Activated T-cell treated with anti-CD3 and anti-CD28 coated beads, Interleukin-2, amount 50 U/mL, for 72 hours (primary cell): Measurements from ENCODE around the gene PTRH1. TPM values are rescaled to one million over a fixed set of nuclear protein-coding genes. Genes with fewer than 3 reads are reported as not detected.
A peak's percentile ranks its signal among the peaks of the same experiment; 100 is the strongest.

ENCODE experiments used
- ATAC-seq, 2 donors: fragments of 150-1000 bp; cut with Tn5 transposase; replicated peaks in 1 of 2; 2 replicates each; pipeline ENCODE4 v1.10.0; 2021; ENCODE audit warnings: moderate library complexity in 2 of 2, mild to moderate bottlenecking in 1 of 2
- DNase-seq, 2 donors: peaks; one replicate each; pipeline ENCODE4 v3.0.0; 2021 to 2022; ENCODE audit warnings: mixed read lengths in 1 of 2
- H3K27ac Mint-ChIP-seq: one replicate; pipeline ENCODE4 v1.8.0; 2022; ENCODE audit warnings: mild to moderate bottlenecking, moderate library complexity, mixed read lengths
- H3K27me3 Mint-ChIP-seq: one replicate; pipeline ENCODE4 v1.8.0; 2022; ENCODE audit warnings: low read depth, mixed read lengths
- H3K36me3 Mint-ChIP-seq, 2 donors: one replicate each; pipeline ENCODE4 v1.8.0; 2022; ENCODE audit warnings: mixed read lengths in 2 of 2, mild to moderate bottlenecking in 1 of 2; ENCODE audit not compliant: insufficient read depth in 2 of 2
- H3K4me1 Mint-ChIP-seq: one replicate; pipeline ENCODE4 v1.8.0; 2022; ENCODE audit warnings: low read depth, mixed read lengths
- H3K4me3 Mint-ChIP-seq, 2 donors: one replicate each; pipeline ENCODE4 v1.8.0; 2022; ENCODE audit warnings: mild to moderate bottlenecking in 2 of 2, mixed read lengths in 2 of 2, moderate library complexity in 2 of 2
- H3K9me3 Mint-ChIP-seq, 2 donors: one replicate each; pipeline ENCODE4 v1.8.0; 2022; ENCODE audit warnings: mixed read lengths in 2 of 2
- total RNA-seq, 2 donors: library from RNA; stranded (reverse); gene quantifications; one replicate each; pipeline ENCODE4 v1.2.3, GENCODE V29; 2022

The PTRH1 gene
- total RNA-seq, 2 donors from 2014 or later, result 8.0 to 9.2 TPM

- DNase-seq, result no peak
Observed at GRCh38 chr9:127734247-127734746, 18.8 kb upstream of the PTRH1 start.

GRCh38 chr9:127733614-127734013, 18.2 kb upstream of the PTRH1 start:
- peak overlapping the region; percentile 80 to 87 for H3K4me3 Mint-ChIP-seq
- H3K27ac Mint-ChIP-seq, result peak overlapping the region; percentile 83
- ATAC-seq (no peak), DNase-seq (no peak)
- H3K27me3 Mint-ChIP-seq, result no peaks in the 10 kb centered on the region
- H3K9me3 Mint-ChIP-seq, result no peaks in the 10 kb centered on the region
- peaks cover 0 to 3% of the 10 kb centered on the region in 2 donors for H3K36me3 Mint-ChIP-seq
- H3K4me1 Mint-ChIP-seq, result peaks cover 10% of the 10 kb centered on the region

More at GRCh38 chr9:127734247-127734746, 18.8 kb upstream of the PTRH1 start:
- H3K36me3 Mint-ChIP-seq, result peaks cover 0 to 6% of the 10 kb centered on the region in 2 donors
- no peaks in the 10 kb centered on the region for H3K27me3 Mint-ChIP-seq
- no peak for ATAC-seq
- no peaks in the 10 kb centered on the region for H3K9me3 Mint-ChIP-seq
- peaks cover 10% of the 10 kb centered on the region for H3K4me1 Mint-ChIP-seq
- H3K4me3 Mint-ChIP-seq, result peak overlapping the region; percentile 80 to 87
- no peak overlapping the region for H3K27ac Mint-ChIP-seq

DNA sequence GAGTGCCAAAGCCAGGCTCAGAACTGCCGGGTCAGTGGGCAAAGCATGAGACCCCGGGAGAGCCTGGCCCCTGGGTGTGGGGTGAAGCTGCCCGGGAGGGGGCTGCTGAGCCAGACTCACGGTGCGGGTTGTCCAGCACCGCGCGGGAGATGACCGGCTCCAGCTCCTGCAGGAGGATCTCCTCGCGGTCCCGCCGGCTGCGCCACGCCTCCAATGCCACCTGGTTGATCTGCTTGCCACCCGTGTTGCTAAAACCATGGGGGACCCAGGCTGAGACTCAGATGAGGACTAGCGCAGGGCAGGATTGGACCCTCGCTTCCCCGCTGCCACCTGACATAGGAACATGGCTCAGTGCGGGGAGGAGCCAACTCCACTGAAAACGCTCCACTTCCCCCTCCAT, 17.0 kb upstream of the PTRH1 start:
- Mint-ChIP-seq H3K9me3 (no peaks in the 10 kb centered on the region), H3K4me3 (no peak overlapping the region), H3K27me3 (no peaks in the 10 kb centered on the region), H3K27ac (peak overlapping the region; percentile 78), H3K36me3 (no peaks in the 10 kb centered on the region), H3K4me1 (peaks cover 10% of the 10 kb centered on the region)
- DNase-seq, result no peak
- ATAC-seq, result no peak

GRCh38 chr9:127731938-127732337, 16.5 kb upstream of the PTRH1 start:
- no peaks in the 10 kb centered on the region for H3K9me3 Mint-ChIP-seq
- ATAC-seq (no peak), DNase-seq (no peak)
- H3K27me3 Mint-ChIP-seq, result no peaks in the 10 kb centered on the region
- H3K4me3 Mint-ChIP-seq, result no peak overlapping the region
- H3K36me3 Mint-ChIP-seq, result no peaks in the 10 kb centered on the region
- H3K4me1 Mint-ChIP-seq, result peaks cover 10% of the 10 kb centered on the region
- H3K27ac Mint-ChIP-seq, result no peak overlapping the region

DNA sequence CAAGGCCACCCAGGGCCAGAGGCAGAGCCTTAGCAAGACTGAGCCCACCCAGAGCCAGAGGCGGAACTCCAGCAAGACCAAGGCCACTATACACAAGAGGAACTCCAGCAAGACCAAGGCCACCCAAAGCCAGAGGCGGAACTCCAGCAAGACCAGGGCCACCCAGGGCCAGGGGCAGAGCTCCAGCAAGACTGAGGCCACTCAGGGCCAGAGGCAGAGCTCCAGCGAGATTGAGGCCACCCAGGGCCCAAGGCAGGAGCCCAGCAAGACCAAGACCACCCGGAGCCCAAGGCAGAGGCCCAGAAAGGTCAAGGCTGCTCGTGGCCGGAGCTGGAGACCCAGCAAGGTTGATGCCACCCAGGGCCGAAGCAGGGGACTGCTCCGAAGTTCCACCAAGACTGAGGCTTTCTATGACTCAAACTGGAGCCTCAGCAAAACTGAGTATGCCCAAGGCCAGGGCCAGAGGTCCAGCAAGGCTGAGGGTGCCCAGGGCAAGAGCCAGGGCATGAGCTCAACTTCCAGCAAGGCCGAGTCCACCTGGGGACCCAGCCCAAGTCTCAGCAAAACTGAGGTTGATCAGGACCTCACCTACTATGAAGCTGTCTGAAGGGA, 15.4 kb upstream of the PTRH1 start:
- DNase-seq (no peak), ATAC-seq (no peak)
- H3K27me3 Mint-ChIP-seq, result no peaks in the 10 kb centered on the region
- H3K9me3 Mint-ChIP-seq, result no peaks in the 10 kb centered on the region
- H3K36me3 Mint-ChIP-seq, result no peaks in the 10 kb centered on the region
- peaks cover 10% of the 10 kb centered on the region for H3K4me1 Mint-ChIP-seq
- no peak overlapping the region for H3K4me3 Mint-ChIP-seq
- H3K27ac Mint-ChIP-seq, result no peak overlapping the region

DNA sequence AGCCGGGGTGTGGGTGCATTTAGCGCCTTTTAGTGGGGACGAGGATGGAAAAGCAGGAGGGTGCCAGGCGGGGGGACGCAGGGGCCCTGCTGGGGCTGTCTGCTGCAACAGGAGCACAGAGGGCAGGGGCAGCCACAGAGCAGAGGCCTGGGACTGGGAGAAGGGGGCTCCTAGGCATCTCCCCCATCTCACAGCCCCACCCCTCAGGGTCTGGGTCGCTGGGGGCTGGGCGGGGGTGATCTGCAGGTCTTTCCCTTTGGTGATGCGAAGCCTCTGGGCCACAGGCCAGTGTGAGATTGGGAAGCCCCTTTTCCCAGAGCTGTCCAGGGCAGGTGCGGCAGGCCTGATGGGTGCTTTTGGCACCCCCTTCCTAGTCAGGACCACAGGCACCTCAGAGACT, 14.8 kb upstream of the PTRH1 start:
- Mint-ChIP-seq H3K36me3 (no peaks in the 10 kb centered on the region), H3K4me3 (no peak overlapping the region), H3K9me3 (no peaks in the 10 kb centered on the region), H3K27me3 (no peaks in the 10 kb centered on the region), H3K4me1 (peaks cover 10% of the 10 kb centered on the region), H3K27ac (no peak overlapping the region)
- no peak for ATAC-seq
- DNase-seq, result no peak

- Mint-ChIP-seq H3K36me3 (no peaks in the 10 kb centered on the region), H3K4me1 (peaks cover 10% of the 10 kb centered on the region), H3K4me3 (no peak overlapping the region), H3K9me3 (no peaks in the 10 kb centered on the region), H3K27me3 (no peaks in the 10 kb centered on the region), H3K27ac (no peak overlapping the region)
- no peak for ATAC-seq
- DNase-seq, result no peak
Observed at GRCh38 chr9:127729522-127730256, 14.2 kb upstream of the PTRH1 start.

DNA sequence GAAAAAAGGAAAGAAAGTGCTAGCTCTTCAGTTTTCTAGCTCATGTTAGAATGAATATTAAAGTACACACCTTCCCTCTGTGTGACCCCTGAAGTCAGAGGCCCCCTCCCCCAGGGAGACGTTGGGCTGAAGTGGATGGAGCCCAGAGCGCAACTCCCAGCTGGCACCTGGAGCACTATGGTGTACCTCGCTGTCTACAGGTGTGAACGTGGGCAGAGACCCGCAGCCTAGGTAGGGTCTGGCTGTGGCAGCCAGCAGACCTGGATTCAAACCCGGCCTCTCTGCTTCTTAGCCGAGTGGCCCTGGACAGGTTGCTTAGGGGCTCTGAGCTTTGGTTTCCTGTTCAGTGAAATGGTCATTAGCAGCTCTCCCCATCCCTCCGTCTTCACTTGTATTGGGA, 13.3 kb upstream of the PTRH1 start:
- Mint-ChIP-seq H3K9me3 (no peaks in the 10 kb centered on the region), H3K36me3 (no peaks in the 10 kb centered on the region), H3K4me1 (peaks cover 3% of the 10 kb centered on the region), H3K27me3 (no peaks in the 10 kb centered on the region), H3K4me3 (no peak overlapping the region), H3K27ac (no peak overlapping the region)
- DNase-seq (no peak), ATAC-seq (no peak)

DNA sequence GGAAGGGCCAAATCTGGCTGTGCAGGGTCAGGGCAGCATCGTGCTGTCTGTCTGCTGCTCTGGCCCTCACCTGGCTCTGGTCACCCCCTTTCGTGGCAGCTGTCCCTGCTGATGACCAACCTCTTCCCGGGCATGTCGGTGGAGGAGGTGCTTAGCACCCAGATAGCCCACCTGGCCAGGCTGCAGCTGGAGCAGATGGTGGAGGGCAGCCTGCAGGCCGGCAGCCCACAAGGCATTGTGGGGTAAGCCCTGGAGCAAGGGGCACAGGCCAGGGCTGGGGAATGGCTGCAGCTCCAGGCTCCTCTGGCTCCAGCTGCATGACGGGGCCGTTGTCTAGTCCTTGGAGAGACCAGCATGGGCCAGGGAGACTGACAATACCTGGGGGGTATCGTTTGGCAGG, 11.4 kb upstream of the PTRH1 start:
- DNase-seq, result no peak
- no peaks in the 10 kb centered on the region for H3K9me3 Mint-ChIP-seq
- H3K27me3 Mint-ChIP-seq, result no peaks in the 10 kb centered on the region
- no peak overlapping the region for H3K4me3 Mint-ChIP-seq
- no peaks in the 10 kb centered on the region for H3K4me1 Mint-ChIP-seq
- H3K36me3 Mint-ChIP-seq, result no peaks in the 10 kb centered on the region
- no peak for ATAC-seq
- no peak overlapping the region for H3K27ac Mint-ChIP-seq

DNA sequence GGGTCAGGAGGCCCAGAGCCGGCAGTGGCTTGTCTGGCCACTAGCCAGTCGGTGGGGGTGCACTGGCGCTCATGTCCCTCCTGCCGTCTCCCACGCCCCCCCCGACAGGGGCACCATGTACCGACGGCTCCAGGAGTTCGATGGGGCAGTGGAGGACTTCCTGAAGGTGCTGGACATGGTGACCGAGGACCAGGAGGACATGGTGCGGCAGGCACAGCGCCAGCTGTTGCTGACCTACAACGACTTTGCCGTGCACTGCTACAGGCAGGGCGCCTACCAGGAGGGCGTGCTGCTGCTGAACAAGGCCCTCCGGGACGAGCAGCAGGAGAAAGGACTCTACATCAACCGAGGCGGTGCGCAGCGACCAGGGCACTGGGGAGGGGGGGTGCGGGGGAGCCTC, 8.5 kb upstream of the PTRH1 start:
- no peak overlapping the region for H3K27ac Mint-ChIP-seq
- H3K9me3 Mint-ChIP-seq, result no peaks in the 10 kb centered on the region
- ATAC-seq (no peak), DNase-seq (no peak)
- H3K4me1 Mint-ChIP-seq, result peaks cover 11% of the 10 kb centered on the region
- H3K36me3 Mint-ChIP-seq, result no peaks in the 10 kb centered on the region
- no peak overlapping the region for H3K4me3 Mint-ChIP-seq
- no peaks in the 10 kb centered on the region for H3K27me3 Mint-ChIP-seq

GRCh38 chr9:127723444-127723843, 8.0 kb upstream of the PTRH1 start:
- no peak for DNase-seq
- H3K27ac Mint-ChIP-seq, result no peak overlapping the region
- H3K4me3 Mint-ChIP-seq, result no peak overlapping the region
- H3K36me3 Mint-ChIP-seq, result no peaks in the 10 kb centered on the region
- no peaks in the 10 kb centered on the region for H3K27me3 Mint-ChIP-seq
- ATAC-seq, result no peak
- peaks cover 12% of the 10 kb centered on the region for H3K4me1 Mint-ChIP-seq
- no peaks in the 10 kb centered on the region for H3K9me3 Mint-ChIP-seq

DNA sequence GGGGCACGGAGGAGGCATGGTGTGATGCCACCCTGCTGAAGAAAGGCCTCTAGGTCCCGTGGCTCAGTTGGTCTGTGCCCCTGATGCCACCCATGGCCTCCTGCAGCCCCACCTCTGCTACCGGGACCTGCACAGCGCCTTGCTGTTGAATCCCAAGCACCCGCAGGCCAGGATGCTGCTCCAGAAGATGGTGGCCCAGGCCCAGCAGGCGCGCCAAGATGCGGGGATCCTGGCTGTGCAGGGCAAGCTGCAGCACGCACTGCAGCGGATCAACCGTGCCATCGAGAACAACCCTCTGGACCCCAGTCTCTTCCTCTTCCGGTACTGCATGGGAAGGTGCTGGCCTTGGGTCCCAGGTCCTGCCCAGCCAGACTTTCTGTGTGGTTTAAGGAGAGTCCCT, 7.5 kb upstream of the PTRH1 start:
- Mint-ChIP-seq H3K27me3 (no peaks in the 10 kb centered on the region), H3K4me1 (peaks cover 12% of the 10 kb centered on the region), H3K9me3 (no peaks in the 10 kb centered on the region), H3K36me3 (no peaks in the 10 kb centered on the region), H3K4me3 (no peak overlapping the region), H3K27ac (no peak overlapping the region)
- no peak for ATAC-seq
- DNase-seq, result no peak

- Mint-ChIP-seq H3K27me3 (no peaks in the 10 kb centered on the region), H3K27ac (no peak overlapping the region), H3K4me3 (no peak overlapping the region)
Observed at GRCh38 chr9:127722055-127722745, 6.7 kb upstream of the PTRH1 start.

More at GRCh38 chr9:127722055-127722745, 6.7 kb upstream of the PTRH1 start:
- Mint-ChIP-seq H3K36me3 (no peaks in the 10 kb centered on the region), H3K9me3 (no peaks in the 10 kb centered on the region), H3K4me1 (peaks cover 12% of the 10 kb centered on the region)
- ATAC-seq (no peak), DNase-seq (no peak)
